Astrocyte (in vitro differentiated cells and primary cell): ENCODE measurements around the gene TMC5.

Source experiments
- EZH2 ChIP-seq: IDR thresholded peaks from 2 replicates; pipeline ENCODE4 v1.6.1; 2012; ENCODE audit warnings: mild to moderate bottlenecking, low read length, inconsistent platforms; ENCODE audit not compliant: insufficient read depth
- TF ChIP-seq, protein P1 (sequence below): IDR thresholded peaks from 2 replicates; pipeline ENCODE4 v1.5.1; 2011; ENCODE audit warnings: low read depth, mild to moderate bottlenecking, inconsistent platforms, low read length, moderate library complexity; ENCODE audit not compliant: insufficient read depth

DNA sequence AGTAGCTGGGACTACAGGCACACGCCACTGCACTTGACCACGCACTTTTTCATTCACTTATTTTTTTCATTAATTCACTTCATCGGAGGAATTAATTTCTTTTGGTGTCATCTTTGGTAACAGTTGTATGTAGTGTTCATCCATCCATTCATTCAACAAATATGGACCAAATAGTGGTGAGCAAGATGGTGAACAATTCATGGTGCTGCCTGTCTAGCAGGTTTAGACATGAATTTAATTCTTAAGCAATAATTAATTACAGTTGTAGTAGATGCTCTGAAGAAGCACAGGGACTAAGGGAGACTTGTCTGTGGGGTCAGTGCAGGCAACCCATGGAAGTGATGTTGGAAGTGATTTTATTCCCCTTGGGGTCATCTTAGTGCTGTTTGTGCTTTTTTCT lies 81.8 kb downstream of the TMC5 start:
- TF ChIP-seq, protein P1, sequence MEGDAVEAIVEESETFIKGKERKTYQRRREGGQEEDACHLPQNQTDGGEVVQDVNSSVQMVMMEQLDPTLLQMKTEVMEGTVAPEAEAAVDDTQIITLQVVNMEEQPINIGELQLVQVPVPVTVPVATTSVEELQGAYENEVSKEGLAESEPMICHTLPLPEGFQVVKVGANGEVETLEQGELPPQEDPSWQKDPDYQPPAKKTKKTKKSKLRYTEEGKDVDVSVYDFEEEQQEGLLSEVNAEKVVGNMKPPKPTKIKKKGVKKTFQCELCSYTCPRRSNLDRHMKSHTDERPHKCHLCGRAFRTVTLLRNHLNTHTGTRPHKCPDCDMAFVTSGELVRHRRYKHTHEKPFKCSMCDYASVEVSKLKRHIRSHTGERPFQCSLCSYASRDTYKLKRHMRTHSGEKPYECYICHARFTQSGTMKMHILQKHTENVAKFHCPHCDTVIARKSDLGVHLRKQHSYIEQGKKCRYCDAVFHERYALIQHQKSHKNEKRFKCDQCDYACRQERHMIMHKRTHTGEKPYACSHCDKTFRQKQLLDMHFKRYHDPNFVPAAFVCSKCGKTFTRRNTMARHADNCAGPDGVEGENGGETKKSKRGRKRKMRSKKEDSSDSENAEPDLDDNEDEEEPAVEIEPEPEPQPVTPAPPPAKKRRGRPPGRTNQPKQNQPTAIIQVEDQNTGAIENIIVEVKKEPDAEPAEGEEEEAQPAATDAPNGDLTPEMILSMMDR: no peak
- no peak for TF ChIP-seq EZH2
